BJ (cell line): ENCODE measurements around the gene NKAIN2. TPM values are rescaled to one million over a fixed set of nuclear protein-coding genes. Genes with fewer than 3 reads are reported as not detected.

Experiments used
- CTCF ChIA-PET: fragments of 350-600 bp; formaldehyde crosslinking; extraction: SDS; loops from one replicate; lab custom pipeline; 2021; ENCODE audit warnings: antibody characterized with exemption, inconsistent platforms; lab: Yijun Ruan, JAX
- POLR2A ChIA-PET: fragments of 300-600 bp; sonication (Branson Sonifier 250); formaldehyde crosslinking; extraction: SDS; loops from one replicate; lab custom pipeline; 2021; ENCODE audit warnings: antibody characterized with exemption; lab: Charles Lee
- DNase-seq: peaks from one replicate; pipeline ENCODE4 v3.0.0-alpha.2; 2011; ENCODE audit warnings: low read depth
- H3K27me3 ChIP-seq: 2 replicates; pipeline ENCODE4 v1.6.0; 2011; ENCODE audit warnings: low read length; ENCODE audit not compliant: control insufficient read depth, insufficient read depth
- H3K36me3 ChIP-seq: 2 replicates; pipeline ENCODE4 v1.5.1; 2011; ENCODE audit warnings: low read length; ENCODE audit not compliant: control insufficient read depth, insufficient read depth
- H3K4me3 ChIP-seq: 2 replicates; pipeline ENCODE4 v1.5.1; 2011; ENCODE audit warnings: low read depth, mild to moderate bottlenecking, control low read depth, low read length
- CTCF ChIP-seq: IDR thresholded peaks from 2 replicates; pipeline ENCODE4 v1.5.1; 2011; ENCODE audit warnings: low read depth, mild to moderate bottlenecking, control low read depth, inconsistent platforms, low read length, moderate library complexity; ENCODE audit not compliant: insufficient read depth
- polyA plus RNA-seq: library from polyadenylated mRNA; depleted of rRNA; stranded (reverse); fragments of >200 nt; gene quantifications from 2 replicates; pipeline ENCODE4 v1.2.3, GENCODE V29; 2011

Gene NKAIN2
- polyA plus RNA-seq, 1 experiment, result not detected

GRCh38 chr6:124438546-124439065 lies 634.9 kb downstream of the NKAIN2 start:
- DNase-seq, result no peak
- CTCF ChIA-PET, result no interaction called here
- no peak for TF ChIP-seq CTCF
- POLR2A ChIA-PET, result no interaction called here
- Histone ChIP-seq H3K36me3 (no peaks in the 10 kb centered on the region), H3K27me3 (no peaks in the 10 kb centered on the region), H3K4me3 (no peak overlapping the region)

GRCh38 chr6:124441450-124441849 lies 637.8 kb downstream of the NKAIN2 start:
- CTCF ChIA-PET, result no interaction called here
- no peak for TF ChIP-seq CTCF
- no peak for DNase-seq

DNA sequence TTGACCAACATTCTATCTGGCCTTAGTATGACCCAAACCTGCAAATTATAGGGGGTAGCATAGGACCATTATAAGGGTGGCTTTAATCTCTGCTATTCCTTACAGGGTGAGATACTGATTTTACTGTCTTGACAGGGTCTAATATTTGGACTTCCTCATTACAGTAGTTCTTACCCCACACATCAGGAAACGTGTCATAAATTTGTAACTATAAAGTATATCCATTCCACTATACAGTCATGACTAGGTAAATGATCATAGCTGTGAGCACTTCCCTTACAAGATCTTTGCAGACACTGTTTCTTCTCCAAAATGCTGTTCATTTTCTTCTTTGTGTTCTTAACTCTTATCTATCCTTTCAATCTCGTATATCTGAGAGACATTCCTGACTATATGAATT lies 639.9 kb downstream of the NKAIN2 start:
- no peak for TF ChIP-seq CTCF
- Histone ChIP-seq H3K27me3 (no peaks in the 10 kb centered on the region), H3K36me3 (no peaks in the 10 kb centered on the region), H3K4me3 (no peak overlapping the region)
- ChIA-PET CTCF (no interaction called here), POLR2A (no interaction called here)
- DNase-seq, result no peak

More at GRCh38 chr6:124441450-124441849, 637.8 kb downstream of the NKAIN2 start:
- no peak overlapping the region for H3K4me3 ChIP-seq
- POLR2A ChIA-PET, result no interaction called here
- no peaks in the 10 kb centered on the region for H3K36me3 ChIP-seq
- H3K27me3 ChIP-seq, result no peaks in the 10 kb centered on the region

DNA sequence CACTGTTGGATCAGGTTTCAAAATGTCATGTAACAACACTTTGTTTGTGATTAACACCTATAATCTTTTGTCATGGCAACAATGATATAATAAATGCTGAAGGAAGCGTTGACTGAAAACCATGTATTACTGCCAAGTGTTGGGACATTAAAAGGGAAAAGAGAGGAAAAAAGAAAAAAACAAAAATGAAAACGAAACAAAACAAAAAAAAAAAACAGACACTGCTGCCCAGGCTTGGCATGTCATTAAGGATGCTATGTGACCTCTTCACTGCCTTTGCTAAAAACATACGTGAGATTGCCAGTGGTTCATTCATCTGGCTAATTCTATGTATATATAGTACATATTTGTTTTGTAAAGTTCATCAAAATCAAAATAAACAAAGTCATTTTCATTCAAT lies 641.9 kb downstream of the NKAIN2 start:
- Histone ChIP-seq H3K4me3 (no peak overlapping the region), H3K36me3 (no peaks in the 10 kb centered on the region), H3K27me3 (no peaks in the 10 kb centered on the region)
- ChIA-PET POLR2A (no interaction called here), CTCF (no interaction called here)
- no peak for DNase-seq
- no peak for TF ChIP-seq CTCF

- H3K36me3 ChIP-seq, result no peaks in the 10 kb centered on the region
Observed at GRCh38 chr6:124446961-124447360, 643.3 kb downstream of the NKAIN2 start.

More at GRCh38 chr6:124446961-124447360, 643.3 kb downstream of the NKAIN2 start:
- no peaks in the 10 kb centered on the region for H3K27me3 ChIP-seq
- TF ChIP-seq CTCF, result no peak
- DNase-seq, result no peak
- ChIA-PET POLR2A (no interaction called here), CTCF (no interaction called here)
- H3K4me3 ChIP-seq, result no peak overlapping the region
